Endothelial cell (in vitro differentiated cells): ENCODE data around the gene MEF2A. TPM values are rescaled to one million over a fixed set of nuclear protein-coding genes. Genes with fewer than 3 reads are reported as not detected.

ENCODE experiments used
- DNase-seq: peaks from one replicate; pipeline ENCODE4 v3.0.0; 2021; ENCODE audit warnings: low spot score
- H3K27ac Mint-ChIP-seq: one replicate; pipeline ENCODE4 v1.8.0; 2021; ENCODE audit warnings: mixed read lengths, inconsistent platforms; ENCODE audit not compliant: unreplicated experiment
- H3K27me3 Mint-ChIP-seq: one replicate; pipeline ENCODE4 v1.8.0; 2021; ENCODE audit warnings: mild to moderate bottlenecking, moderate library complexity, mixed read lengths, inconsistent platforms; ENCODE audit not compliant: unreplicated experiment
- H3K36me3 Mint-ChIP-seq: one replicate; pipeline ENCODE4 v1.8.0; 2021; ENCODE audit warnings: mild to moderate bottlenecking, low read depth, mixed read lengths, inconsistent platforms; ENCODE audit not compliant: unreplicated experiment
- H3K4me1 Mint-ChIP-seq: one replicate; pipeline ENCODE4 v1.8.0; 2021; ENCODE audit warnings: mild to moderate bottlenecking, mixed read lengths, inconsistent platforms; ENCODE audit not compliant: unreplicated experiment
- H3K4me3 Mint-ChIP-seq: one replicate; pipeline ENCODE4 v1.8.0; 2021; ENCODE audit warnings: mild to moderate bottlenecking, mixed read lengths, inconsistent platforms; ENCODE audit not compliant: unreplicated experiment
- H3K9me3 Mint-ChIP-seq: one replicate; pipeline ENCODE4 v1.8.0; 2021; ENCODE audit warnings: mixed read lengths, inconsistent platforms; ENCODE audit not compliant: unreplicated experiment
- CTCF ChIP-seq: fragments of 200-600 bp; sonication (generic); IDR thresholded peaks from one replicate; pipeline ENCODE4 v1.5.0; 2021; ENCODE audit warnings: antibody characterized with exemption; ENCODE audit not compliant: unreplicated experiment
- total RNA-seq: library from RNA; stranded (reverse); fragmentation: NEBNext Ultra II Directional; extraction: Animal tissue kit (Norgen Biotek cat#: 25700); gene quantifications from one replicate; pipeline ENCODE4 v1.2.1, GENCODE V29; 2021; ENCODE audit not compliant: unreplicated experiment

The MEF2A gene
- total RNA-seq, 1 donor from 2014 or later = 43.5 TPM

GRCh38 chr15:99716540-99717095 lies 150.8 kb downstream of the MEF2A start:
- Mint-ChIP-seq H3K4me1 (peaks cover 33% of the 10 kb centered on the region), H3K4me3 (no peak overlapping the region), H3K36me3 (peaks cover 23% of the 10 kb centered on the region), H3K9me3 (no peaks in the 10 kb centered on the region), H3K27ac (no peak overlapping the region), H3K27me3 (peaks cover 6% of the 10 kb centered on the region)
- no peak for DNase-seq
- TF ChIP-seq CTCF = no peak

GRCh38 chr15:99717161-99718009 lies 151.6 kb downstream of the MEF2A start:
- H3K36me3 Mint-ChIP-seq = peaks cover 21% of the 10 kb centered on the region
- peaks cover 25% of the 10 kb centered on the region for H3K4me1 Mint-ChIP-seq
- H3K27me3 Mint-ChIP-seq = peaks cover 6% of the 10 kb centered on the region
- H3K9me3 Mint-ChIP-seq = no peaks in the 10 kb centered on the region
- H3K4me3 Mint-ChIP-seq = no peak overlapping the region
- no peak for TF ChIP-seq CTCF
- DNase-seq = no peak
- no peak overlapping the region for H3K27ac Mint-ChIP-seq

- DNase-seq = no peak
- Mint-ChIP-seq H3K4me3 (no peak overlapping the region), H3K4me1 (peaks cover 23% of the 10 kb centered on the region), H3K36me3 (peaks cover 21% of the 10 kb centered on the region), H3K27me3 (peaks cover 6% of the 10 kb centered on the region), H3K27ac (no peak overlapping the region), H3K9me3 (no peaks in the 10 kb centered on the region)
- no peak for TF ChIP-seq CTCF
Measured at GRCh38 chr15:99718421-99718820, 152.6 kb downstream of the MEF2A start.

GRCh38 chr15:99719096-99719541 lies 153.3 kb downstream of the MEF2A start:
- Mint-ChIP-seq H3K27me3 (peaks cover 8% of the 10 kb centered on the region), H3K27ac (no peak overlapping the region), H3K9me3 (no peaks in the 10 kb centered on the region), H3K4me1 (peaks cover 23% of the 10 kb centered on the region), H3K36me3 (peaks cover 26% of the 10 kb centered on the region), H3K4me3 (no peak overlapping the region)
- no peak for TF ChIP-seq CTCF
- no peak for DNase-seq

- no peak for TF ChIP-seq CTCF
- DNase-seq = no peak
- Mint-ChIP-seq H3K27me3 (peaks cover 10% of the 10 kb centered on the region), H3K4me1 (peaks cover 23% of the 10 kb centered on the region), H3K36me3 (peaks cover 28% of the 10 kb centered on the region), H3K4me3 (peak overlapping the region; percentile 32), H3K27ac (peak overlapping the region; percentile 10), H3K9me3 (no peaks in the 10 kb centered on the region)
Measured at GRCh38 chr15:99720533-99720932, 154.7 kb downstream of the MEF2A start.
